PFSK-1 (cell line): ENCODE data around the gene PARD6G.

Source experiments
- FOXP2 ChIP-seq: optimal IDR thresholded peaks from 2 replicates; pipeline ENCODE3; 2011; ENCODE audit warnings: borderline replicate concordance, control low read depth, inconsistent platforms; ENCODE audit not compliant: insufficient read depth; ENCODE audit errors: extremely low read length, extremely low read depth
- POLR2AphosphoS5 ChIP-seq: IDR thresholded peaks from 2 replicates; pipeline ENCODE4 v1.6.1; 2012; ENCODE audit warnings: low read depth, mild to moderate bottlenecking, control low read depth, low read length, moderate library complexity
- REST ChIP-seq, 2 experiments: IDR thresholded peaks; 2 replicates each; pipeline versions ENCODE4 v1.6.1 to v1.8.0; 2011 to 2012; ENCODE audit warnings: low read depth in 2 of 2, low read length in 2 of 2, control low read depth in 1 of 2, inconsistent platforms in 1 of 2, mild to moderate bottlenecking in 1 of 2, moderate library complexity in 1 of 2; ENCODE audit not compliant: insufficient read depth in 1 of 2
- TAF1 ChIP-seq: IDR thresholded peaks from 2 replicates; pipeline ENCODE4 v1.6.1; 2012; ENCODE audit warnings: low read length, control low read depth, borderline replicate concordance; ENCODE audit not compliant: insufficient read depth

GRCh38 chr18:80170395-80171053 lies 76.8 kb downstream of the PARD6G start:
- TF ChIP-seq POLR2AphosphoS5 (no peak), REST (IDR thresholded peaks at IDR 0.05; ENCODE audit: insufficient read depth in 1 of 2, low read depth in 2 of 2, low read length in 2 of 2) (no peak), TAF1 (no peak), FOXP2 (no peak)
